ENCODE measurements around the gene TSTD1.

GRCh38 chr1:161074676-161075368 is 36.1 kb upstream of the TSTD1 start:
- TF ChIP-seq EZH2 (IDR thresholded peaks at IDR 0.05): no peak
- no peak for TF ChIP-seq POLR2AphosphoS5 (IDR thresholded peaks at IDR 0.05; ENCODE audit: borderline replicate concordance, low read depth, low read length)
